ENCODE measurements around the gene EXO1.

DNA sequence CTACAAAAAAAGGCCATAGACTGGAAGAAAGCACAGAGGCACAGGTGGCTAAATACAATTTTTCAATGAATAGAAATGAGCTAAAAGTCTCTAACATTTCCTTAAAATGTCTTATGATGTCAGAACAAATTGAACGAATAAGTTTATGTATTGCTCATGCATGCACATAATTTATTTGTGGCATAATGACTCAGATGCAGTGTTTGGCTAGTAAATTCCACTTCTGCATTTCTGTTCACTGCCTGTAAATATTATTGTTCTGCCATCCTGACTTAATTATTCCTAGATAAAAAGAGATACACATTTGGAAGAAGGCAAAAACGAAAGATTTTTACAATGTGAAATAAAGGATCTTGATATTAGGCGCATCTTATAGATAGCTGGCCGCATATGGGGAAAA, 26.6 kb upstream of the EXO1 start:
- TF ChIP-seq CTCF (IDR thresholded peaks at IDR 0.05) (no peak), POLR2A (IDR thresholded peaks at IDR 0.05) (no peak)

Data from thyroid gland (tissue), 4 donors.